AG09319 (cell line): Measurements from ENCODE around the gene ARHGAP15.

Source experiments
- DNase-seq: peaks from one replicate; pipeline ENCODE4 v3.0.0-alpha.2; 2010; ENCODE audit warnings: low read depth; ENCODE audit errors: extremely low read depth
- TF ChIP-seq, protein P1 (sequence below): IDR thresholded peaks from 2 replicates; pipeline ENCODE4 v1.5.1; 2011; ENCODE audit warnings: low read depth, mild to moderate bottlenecking, inconsistent platforms, low read length, moderate library complexity

The ARHGAP15 gene

DNA sequence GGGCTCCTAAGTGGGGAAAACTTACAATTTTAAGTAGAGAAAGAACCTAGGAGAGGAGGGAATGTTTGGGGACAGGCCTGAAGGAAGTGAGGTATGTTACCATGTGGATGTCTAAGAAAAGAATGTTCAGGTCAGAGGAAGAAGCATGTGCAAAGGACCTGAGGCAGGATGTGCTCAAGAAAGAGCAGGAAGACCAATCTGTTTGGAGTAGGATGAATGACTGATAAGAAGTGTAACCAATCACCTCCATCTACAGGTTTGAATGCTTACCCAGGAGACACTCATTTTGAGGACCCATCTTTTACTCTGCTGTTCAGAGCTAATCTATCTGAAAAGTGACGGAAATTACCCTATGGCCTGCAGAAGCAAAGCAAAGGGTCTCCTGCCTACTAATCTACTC, 342.3 kb downstream of the ARHGAP15 start:
- TF ChIP-seq, protein P1, sequence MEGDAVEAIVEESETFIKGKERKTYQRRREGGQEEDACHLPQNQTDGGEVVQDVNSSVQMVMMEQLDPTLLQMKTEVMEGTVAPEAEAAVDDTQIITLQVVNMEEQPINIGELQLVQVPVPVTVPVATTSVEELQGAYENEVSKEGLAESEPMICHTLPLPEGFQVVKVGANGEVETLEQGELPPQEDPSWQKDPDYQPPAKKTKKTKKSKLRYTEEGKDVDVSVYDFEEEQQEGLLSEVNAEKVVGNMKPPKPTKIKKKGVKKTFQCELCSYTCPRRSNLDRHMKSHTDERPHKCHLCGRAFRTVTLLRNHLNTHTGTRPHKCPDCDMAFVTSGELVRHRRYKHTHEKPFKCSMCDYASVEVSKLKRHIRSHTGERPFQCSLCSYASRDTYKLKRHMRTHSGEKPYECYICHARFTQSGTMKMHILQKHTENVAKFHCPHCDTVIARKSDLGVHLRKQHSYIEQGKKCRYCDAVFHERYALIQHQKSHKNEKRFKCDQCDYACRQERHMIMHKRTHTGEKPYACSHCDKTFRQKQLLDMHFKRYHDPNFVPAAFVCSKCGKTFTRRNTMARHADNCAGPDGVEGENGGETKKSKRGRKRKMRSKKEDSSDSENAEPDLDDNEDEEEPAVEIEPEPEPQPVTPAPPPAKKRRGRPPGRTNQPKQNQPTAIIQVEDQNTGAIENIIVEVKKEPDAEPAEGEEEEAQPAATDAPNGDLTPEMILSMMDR, result no peak
- no peak for DNase-seq

DNA sequence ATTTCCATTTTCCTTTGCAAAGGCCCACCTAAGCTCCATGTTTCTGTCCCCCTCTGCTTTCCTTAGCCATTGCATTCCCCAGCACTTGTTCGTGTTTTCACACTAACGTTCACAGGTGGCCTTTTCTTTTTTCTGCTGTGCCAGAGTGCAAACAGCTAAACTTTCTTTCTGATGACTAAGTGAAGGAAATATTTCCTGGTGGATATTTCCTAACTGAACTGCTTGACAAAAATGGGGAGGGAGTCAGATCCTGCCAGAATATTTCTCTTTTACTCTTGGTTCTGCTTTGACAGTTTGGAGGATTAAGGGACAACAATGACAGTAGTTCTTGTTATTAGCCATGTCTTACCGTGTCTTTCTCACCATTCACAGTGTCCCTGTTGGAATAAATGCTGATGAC, 344.0 kb downstream of the ARHGAP15 start:
- no peak for DNase-seq

DNA sequence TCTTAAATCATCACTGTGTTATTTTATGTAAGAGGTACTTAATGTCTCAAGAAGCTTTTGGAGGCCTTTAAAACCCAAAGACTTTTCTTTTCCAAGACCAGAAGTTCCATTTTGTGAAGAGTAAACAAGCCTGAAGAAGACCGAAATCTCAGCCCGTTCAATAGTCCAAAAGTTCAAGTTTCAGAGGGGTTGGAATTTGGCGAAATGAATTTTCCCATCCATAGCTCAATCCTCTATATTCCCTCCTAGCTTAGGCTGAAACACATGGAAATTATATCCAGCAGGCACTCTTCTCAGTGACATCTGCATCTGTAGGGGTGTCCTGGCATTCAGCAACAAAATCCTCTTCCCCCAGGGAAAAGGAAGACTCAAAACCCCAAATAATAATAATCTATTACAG, 344.6 kb downstream of the ARHGAP15 start:
- TF ChIP-seq, protein P1, result no peak
- DNase-seq, result no peak

More for the DNA sequence above, 344.0 kb downstream of the ARHGAP15 start:
- TF ChIP-seq, protein P1, result no peak

DNA sequence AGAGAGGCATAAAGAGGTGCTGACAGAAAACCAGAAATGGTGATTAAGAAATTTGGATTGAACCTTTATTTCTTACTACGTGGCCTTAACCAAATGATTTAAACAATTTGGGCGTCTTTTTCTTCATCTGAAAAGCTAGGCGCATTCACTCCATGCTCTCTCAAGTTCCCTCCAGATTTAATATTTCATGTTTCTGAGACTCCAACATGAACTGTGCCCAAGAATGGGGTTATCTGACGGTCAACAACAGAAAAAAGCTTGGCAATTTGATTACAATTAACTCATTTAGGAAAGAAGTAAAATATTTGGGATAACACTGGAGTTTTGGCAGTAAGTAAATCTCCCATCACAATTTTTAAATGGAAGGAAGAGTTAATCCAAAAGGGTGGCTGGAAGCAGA, 345.4 kb downstream of the ARHGAP15 start:
- TF ChIP-seq, protein P1, result no peak
- DNase-seq, result no peak

DNA sequence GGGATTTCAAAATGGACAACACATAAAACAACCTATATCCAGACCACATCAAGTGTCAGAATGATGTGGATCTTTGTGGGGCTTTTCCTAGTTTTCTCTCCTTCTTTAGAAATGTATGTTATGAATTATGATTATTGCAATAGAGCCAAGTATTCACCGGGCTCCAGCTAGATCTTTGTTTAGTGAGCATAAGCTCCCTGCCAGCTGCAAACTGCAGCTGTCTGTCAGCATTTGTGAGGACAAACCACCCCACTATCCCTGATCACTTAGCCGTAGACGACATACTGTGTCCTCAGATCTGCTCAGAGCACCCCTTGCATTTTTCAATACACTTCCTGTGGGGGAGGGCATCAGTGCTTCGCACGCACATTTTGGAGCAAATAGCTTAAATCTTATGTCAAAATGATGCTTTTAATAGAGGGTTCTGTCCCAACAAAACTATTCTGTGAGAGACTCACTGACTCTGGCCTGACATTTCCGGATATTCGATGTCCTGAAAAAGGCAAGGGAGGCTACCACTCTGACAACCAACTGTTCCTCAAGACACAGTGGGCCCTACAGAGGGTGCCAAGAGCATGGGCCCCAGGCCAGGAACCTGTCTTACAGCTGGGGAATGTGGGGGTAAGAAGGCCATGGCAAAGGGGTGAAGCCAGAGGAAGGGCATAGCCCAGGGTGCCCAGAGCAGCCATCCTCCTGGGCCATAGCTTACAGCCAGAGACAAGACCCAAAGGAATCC, 346.0 kb downstream of the ARHGAP15 start:
- TF ChIP-seq, protein P1, result no peak
- no peak for DNase-seq

DNA sequence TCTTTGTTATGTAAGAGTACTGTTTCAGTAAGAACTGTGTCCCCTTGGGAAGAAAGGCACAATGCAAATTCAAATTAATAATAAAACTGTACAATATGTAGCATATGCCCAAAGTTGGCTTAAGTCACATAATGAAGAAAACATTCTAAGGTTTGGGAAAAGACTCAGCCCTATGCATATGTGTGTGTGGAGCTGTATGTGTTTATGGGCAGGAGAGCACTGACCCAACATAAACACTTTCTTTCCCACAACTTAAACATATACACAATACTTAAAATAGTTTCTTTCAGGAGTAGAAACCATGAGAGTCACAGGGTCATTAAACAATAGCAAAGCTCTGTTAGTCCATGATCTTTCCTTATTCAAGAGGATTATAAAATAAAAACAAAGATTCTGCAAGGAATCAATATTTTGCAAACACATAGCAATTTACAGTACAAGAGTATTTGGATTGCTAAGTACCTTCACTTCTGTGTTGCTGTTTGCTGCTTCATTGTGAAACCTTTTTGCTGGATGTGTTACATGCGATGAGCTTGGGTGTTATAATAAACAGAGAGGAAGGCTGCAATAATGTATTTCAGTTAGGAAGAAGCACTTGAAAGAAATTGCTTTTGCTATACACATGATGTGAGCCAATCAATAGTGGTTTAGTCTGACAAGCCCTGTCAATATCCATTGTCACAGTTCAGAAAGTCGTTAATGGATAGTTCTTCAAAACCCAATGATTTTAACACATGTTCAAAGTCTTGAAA, 347.3 kb downstream of the ARHGAP15 start:
- TF ChIP-seq, protein P1, result no peak
- DNase-seq, result no peak
